K562 (cell line): ENCODE results near the gene KDM2B. TPM values are rescaled to one million over a fixed set of nuclear protein-coding genes. Genes with fewer than 3 reads are reported as not detected.

Source experiments
- ATAC-seq: fragments of 200-7000 bp; cut with Tn5 transposase; 3 replicates; pipeline ENCODE4 v1.9.1; 2020; ENCODE audit warnings: moderate library complexity
- BruUV-seq: library from RNA; stranded (reverse); fragments of 400-500 nt; replicated peaks from 2 replicates; lab custom pipeline; 2021; lab: Mats Ljungman, UMichigan
- CTCF ChIA-PET: fragments of 300-600 bp; formaldehyde crosslinking; extraction: SDS; loops from one replicate; lab custom pipeline; 2021; ENCODE audit warnings: low intra/inter-chr PET ratio; lab: Yijun Ruan, JAX
- POLR2A ChIA-PET: fragments of 300-600, 350-650 bp; sonication (Branson Sonifier 250); formaldehyde crosslinking; extraction: SDS; loops from one replicate; lab custom pipeline; 2021; ENCODE audit warnings: antibody characterized with exemption, inconsistent platforms; lab: Yijun Ruan, JAX
- DNase-seq, 4 experiments: peaks; one replicate each; pipeline versions ENCODE4 v3.0.0 to v3.0.0-alpha.2; 2011 to 2018; ENCODE audit warnings: low spot score in 3 of 4, mixed read lengths in 3 of 4; ENCODE audit errors: extremely low read depth in 1 of 4
- FAIRE-seq: peaks from 2 replicates; lab custom pipeline; 2011; peaks lifted over from hg19 to GRCh38; lab: Jason Lieb, UNC
- H2AFZ ChIP-seq: 2 replicates; pipeline ENCODE4 v1.6.0; 2011; ENCODE audit warnings: low read depth, low read length, control low read depth, inconsistent platforms
- H3K27ac ChIP-seq: fragments of 200-600 bp; 3 replicates; pipeline ENCODE4 v1.8.0; 2011; ENCODE audit warnings: low read depth, mild to moderate bottlenecking, control low read depth, inconsistent platforms, low read length, moderate library complexity, mixed read lengths; ENCODE audit errors: extremely low read depth
- H3K27me3 ChIP-seq, 2 experiments: fragments of 300-600 bp in 1 of 2; 2 replicates in 1 of 2; 3 replicates in 1 of 2; pipeline versions ENCODE4 v1.6.0 to v1.8.0; 2011; ENCODE audit warnings: inconsistent platforms in 2 of 2, low read length in 2 of 2, mild to moderate bottlenecking in 1 of 2, mixed read lengths in 1 of 2, moderate library complexity in 1 of 2; ENCODE audit not compliant: control insufficient read depth in 2 of 2, insufficient read depth in 2 of 2
- H3K36me3 ChIP-seq: fragments of 300-600 bp; 3 replicates; pipeline ENCODE4 v1.8.0; 2011; ENCODE audit warnings: mild to moderate bottlenecking, low read length, inconsistent platforms; ENCODE audit not compliant: control insufficient read depth, insufficient read depth
- H3K4me1 ChIP-seq, 2 experiments: fragments of 200-600 bp in 1 of 2; replicated peaks in 1 of 2; 2 replicates in 1 of 2; 3 replicates in 1 of 2; pipeline versions ENCODE4 v1.5.1 to v1.8.0; 2011; ENCODE audit warnings: inconsistent platforms in 2 of 2, low read length in 2 of 2, mild to moderate bottlenecking in 1 of 2, mixed read lengths in 1 of 2, moderate library complexity in 1 of 2; ENCODE audit not compliant: control insufficient read depth in 2 of 2, insufficient read depth in 2 of 2
- H3K4me2 ChIP-seq: 2 replicates; pipeline ENCODE4 v1.6.1; 2011; ENCODE audit warnings: low read length, control low read depth, inconsistent platforms, mixed read lengths; ENCODE audit not compliant: insufficient read depth
- H3K4me3 ChIP-seq: fragments of 200-600 bp; sonication (generic), shearing (Covaris generic); 2 replicates; pipeline ENCODE4 v1.5.1; 2016; ENCODE audit warnings: control low read depth, inconsistent platforms
- H3K79me2 ChIP-seq: fragments of 200-600 bp; 3 replicates; pipeline ENCODE4 v1.8.0; 2011; ENCODE audit warnings: low read length, inconsistent platforms; ENCODE audit not compliant: control insufficient read depth, insufficient read depth
- H3K9ac ChIP-seq, 2 experiments: 2 replicates each; pipeline versions ENCODE4 v1.6.0 to v1.6.1; 2011; ENCODE audit warnings: low read depth in 2 of 2, low read length in 2 of 2, control low read depth in 1 of 2, inconsistent platforms in 1 of 2, mild to moderate bottlenecking in 1 of 2, mixed read lengths in 1 of 2; ENCODE audit not compliant: insufficient read depth in 1 of 2
- H3K9me1 ChIP-seq: one replicate; pipeline ENCODE4 v1.6.0; 2011; ENCODE audit warnings: inconsistent platforms, mild to moderate bottlenecking, low read length, moderate library complexity; ENCODE audit not compliant: control insufficient read depth, insufficient read depth
- H3K9me3 ChIP-seq: replicated peaks from 2 replicates; pipeline ENCODE4 v1.5.1; 2011; ENCODE audit warnings: low read depth, low read length, inconsistent platforms; ENCODE audit not compliant: control insufficient read depth, insufficient read depth
- H4K20me1 ChIP-seq: replicated peaks from 2 replicates; pipeline ENCODE4 v1.6.1; 2011; ENCODE audit warnings: low read length, inconsistent platforms, mixed read lengths; ENCODE audit not compliant: control insufficient read depth, insufficient read depth
- C11orf30 ChIP-seq: fragments of 450-650 bp; IDR thresholded peaks from 2 replicates; pipeline ENCODE4 v1.6.1; 2016; ENCODE audit warnings: low read depth, mild to moderate bottlenecking
- MCM2 ChIP-seq: fragments of 450-650 bp; IDR thresholded peaks from 2 replicates; pipeline ENCODE4 v1.6.1; 2017; ENCODE audit warnings: low read depth, mild to moderate bottlenecking
- MED1 ChIP-seq: sonication (generic); formaldehyde crosslinking; IDR thresholded peaks from 2 replicates; pipeline ENCODE4 v1.8.1; 2023; ENCODE audit warnings: missing genetic modification reagents, borderline replicate concordance
- MXI1 ChIP-seq: IDR thresholded peaks from 2 replicates; pipeline ENCODE4 v1.6.1; 2011; ENCODE audit warnings: low read depth, mild to moderate bottlenecking, improper control_type of control experiment, low read length
- NFIX ChIP-seq: fragments of 250-450 bp; sonication (Bioruptor Pico); IDR thresholded peaks from 2 replicates; pipeline ENCODE4 v1.4.0; 2020; ENCODE audit warnings: low read depth, mild to moderate bottlenecking, moderate library complexity
- RBM17 ChIP-seq: fragments of 200-400 bp; formaldehyde crosslinking; IDR thresholded peaks from 2 replicates; pipeline ENCODE4 v1.6.1; 2017; ENCODE audit warnings: low read depth, mild to moderate bottlenecking, low read length, borderline replicate concordance
- SAFB ChIP-seq: fragments of 200-400 bp; formaldehyde crosslinking; IDR thresholded peaks from 2 replicates; pipeline ENCODE4 v1.6.1; 2017; ENCODE audit warnings: low read depth, low read length, borderline replicate concordance
- U2AF2 ChIP-seq: fragments of 200-400 bp; formaldehyde crosslinking; optimal IDR thresholded peaks from 2 replicates; pipeline ENCODE3; 2017; ENCODE audit warnings: low read depth, mild to moderate bottlenecking, low read length
- YY1 ChIP-seq, 3 experiments: IDR thresholded peaks; 2 replicates each; pipeline ENCODE4 v1.6.1; 2011; ENCODE audit warnings: low read length in 2 of 3, mild to moderate bottlenecking in 2 of 3, moderate library complexity in 2 of 3, borderline replicate concordance in 1 of 3, control low read depth in 1 of 3, low read depth in 1 of 3; ENCODE audit not compliant: insufficient read depth in 3 of 3, insufficient replicate concordance in 2 of 3, control insufficient read depth in 1 of 3, insufficient read length in 1 of 3; ENCODE audit errors: extremely low read depth in 1 of 3
- ZC3H8 ChIP-seq: fragments of 450-650 bp; IDR thresholded peaks from 2 replicates; pipeline ENCODE4 v1.6.1; 2017
- ZNF175 ChIP-seq: fragments of 200-800 bp; sonication (Bioruptor generic); IDR thresholded peaks from 2 replicates; pipeline ENCODE4 v1.6.1; 2016; ENCODE audit warnings: low read depth, mild to moderate bottlenecking, missing genetic modification characterization, missing compliant biosample characterization
- WGBS: fragments of 100-300 bp; shearing (Covaris generic); methylation state at CpG from one replicate; pipeline ENCODE4 v1.1.6; 2016; ENCODE audit warnings: low coverage, mixed read lengths; ENCODE audit not compliant: insufficient coverage; ENCODE audit errors: missing lambda C conversion rate; 5-methylcytosine and 5-hydroxymethylcytosine counted together
- in situ Hi-C: fragments of 300-500 bp; cut with MboI; formaldehyde crosslinking; loops from 4 replicates; pipeline ENCODE4 v1.15.0; 2018; ENCODE audit warnings: inconsistent platforms, mixed read lengths
- intact Hi-C: fragments of 100-400 bp; cut with micrococcal nuclease; formaldehyde crosslinking; loops from 2 replicates; pipeline ENCODE4 v1.14.2; 2022
- polyA plus RNA-seq, 8 experiments: library from polyadenylated mRNA; depleted of rRNA in 4 of 8; stranded (reverse) in 5 of 8; unstranded in 3 of 8; fragments of >200 nt; fragmentation: Nextera tagmentation in 2 of 8; fragmentation: Illumina TruSeq in 1 of 8; extraction: Ambion mirVana in 2 of 8; extraction: Trizol in 1 of 8; gene quantifications; 2 replicates each; pipeline versions ENCODE4 v1.2.1 to v1.2.3, GENCODE V29; 2011 to 2014; ENCODE audit warnings: inconsistent platforms in 1 of 8, missing spikeins in 1 of 8
- total RNA-seq, 7 experiments: library from RNA; depleted of rRNA in 6 of 7; stranded (reverse); fragments of >200 nt in 6 of 7; fragmentation: Illumina TruSeq in 2 of 7; extraction: Trizol in 2 of 7; gene quantifications; 2 replicates each; pipeline versions ENCODE4 v1.2.1 to v1.2.3, GENCODE V29; 2011 to 2021; ENCODE audit warnings: low replicate concordance in 1 of 7
- TF ChIP-seq, protein P1 (sequence below): fragments of 450-650 bp; IDR thresholded peaks from 2 replicates; pipeline ENCODE4 v1.6.1; 2016; ENCODE audit warnings: borderline replicate concordance
- TF ChIP-seq, protein P2 (sequence below): conservative IDR thresholded peaks from 2 replicates; pipeline ENCODE4 v1.6.1; 2011; ENCODE audit warnings: low read depth, mild to moderate bottlenecking, low read length; ENCODE audit not compliant: control insufficient read depth
- TF ChIP-seq, protein P3 (sequence below): fragments of 450-650 bp; IDR thresholded peaks from 2 replicates; pipeline ENCODE4 v1.6.1; 2016; ENCODE audit warnings: mild to moderate bottlenecking
- TF ChIP-seq, protein P4 (sequence below): fragments of 200-800 bp; sonication (Bioruptor generic); IDR thresholded peaks from 2 replicates; pipeline ENCODE4 v1.6.1; 2017; ENCODE audit warnings: missing genetic modification characterization, missing compliant biosample characterization

The KDM2B gene
- total and polyA plus RNA-seq, 9 of the 15 experiments (the other 6 are each of a cell fraction or from before 2014, with no cell fraction given): 7.4 to 50.5 (median 22.5) TPM

DNA sequence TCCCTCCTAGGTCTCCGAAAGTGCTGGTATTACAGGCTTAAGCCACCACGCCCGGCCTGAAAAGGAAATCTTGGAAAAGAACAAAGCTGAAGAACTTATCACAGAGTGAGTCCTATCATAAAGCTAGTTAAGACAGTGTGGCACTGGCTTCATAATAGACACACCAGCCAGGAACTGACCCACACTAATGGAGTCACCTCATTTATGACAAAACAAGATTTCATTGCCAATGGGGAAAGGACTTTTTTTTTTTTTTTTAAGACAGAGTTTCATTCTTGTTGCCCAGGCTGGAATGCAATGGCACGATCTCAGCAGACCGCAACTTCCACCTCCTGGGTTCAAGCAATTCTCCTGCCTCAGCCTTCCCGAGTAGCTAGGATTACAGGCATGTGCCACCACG is 15.7 kb downstream of the KDM2B start:
- Histone ChIP-seq H3K9me3 (no peaks in the 10 kb centered on the region), H3K27ac (no peak overlapping the region), H3K27me3 (no peaks in the 10 kb centered on the region), H3K9ac (no peak overlapping the region), H3K4me1 (peaks cover 0 to 9% of the 10 kb centered on the region in 2 experiments; a peak in 2 of 5 replicates), H3K36me3 (no peaks in the 10 kb centered on the region), H3K4me3 (no peak overlapping the region), H3K4me2 (no peak overlapping the region), H2AFZ (no peak overlapping the region), H3K79me2 (no peaks in the 10 kb centered on the region), H4K20me1 (no peaks in the 10 kb centered on the region), H3K9me1 (no peaks in the 10 kb centered on the region)
- in situ Hi-C loops: no loop called here
- WGBS: 77% methylated on average over 7 of the region's 7 CpGs
- BruUV-seq: no TSS peak
- no peak for DNase-seq
- CTCF ChIA-PET: no interaction called here
- intact Hi-C loops: no loop called here
- no peak for FAIRE-seq
- POLR2A ChIA-PET: interaction anchor here (0.6 to 0.7 kb wide), 2 partner anchors 12 to 1426 kb away, joined by 4 read pairs; no protein-coding TSS in a partner anchor
- no peak for ATAC-seq
- TF ChIP-seq YY1 (IDR thresholded peaks at IDR 0.05; ENCODE audit: borderline replicate concordance in 1 of 3, control insufficient read depth in 1 of 3, extremely low read depth in 1 of 3, insufficient read depth in 3 of 3, insufficient read length in 1 of 3, insufficient replicate concordance in 2 of 3, low read depth in 1 of 3, low read length in 2 of 3): no peak
- TF ChIP-seq MED1: no peak
- TF ChIP-seq U2AF2: no peak
- no peak for TF ChIP-seq MXI1
- TF ChIP-seq C11orf30: no peak
- TF ChIP-seq NFIX (CRISPR knock-in tag): no peak
- TF ChIP-seq, protein P1, sequence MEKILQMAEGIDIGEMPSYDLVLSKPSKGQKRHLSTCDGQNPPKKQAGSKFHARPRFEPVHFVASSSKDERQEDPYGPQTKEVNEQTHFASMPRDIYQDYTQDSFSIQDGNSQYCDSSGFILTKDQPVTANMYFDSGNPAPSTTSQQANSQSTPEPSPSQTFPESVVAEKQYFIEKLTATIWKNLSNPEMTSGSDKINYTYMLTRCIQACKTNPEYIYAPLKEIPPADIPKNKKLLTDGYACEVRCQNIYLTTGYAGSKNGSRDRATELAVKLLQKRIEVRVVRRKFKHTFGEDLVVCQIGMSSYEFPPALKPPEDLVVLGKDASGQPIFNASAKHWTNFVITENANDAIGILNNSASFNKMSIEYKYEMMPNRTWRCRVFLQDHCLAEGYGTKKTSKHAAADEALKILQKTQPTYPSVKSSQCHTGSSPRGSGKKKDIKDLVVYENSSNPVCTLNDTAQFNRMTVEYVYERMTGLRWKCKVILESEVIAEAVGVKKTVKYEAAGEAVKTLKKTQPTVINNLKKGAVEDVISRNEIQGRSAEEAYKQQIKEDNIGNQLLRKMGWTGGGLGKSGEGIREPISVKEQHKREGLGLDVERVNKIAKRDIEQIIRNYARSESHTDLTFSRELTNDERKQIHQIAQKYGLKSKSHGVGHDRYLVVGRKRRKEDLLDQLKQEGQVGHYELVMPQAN: no peak
- TF ChIP-seq, protein P2, sequence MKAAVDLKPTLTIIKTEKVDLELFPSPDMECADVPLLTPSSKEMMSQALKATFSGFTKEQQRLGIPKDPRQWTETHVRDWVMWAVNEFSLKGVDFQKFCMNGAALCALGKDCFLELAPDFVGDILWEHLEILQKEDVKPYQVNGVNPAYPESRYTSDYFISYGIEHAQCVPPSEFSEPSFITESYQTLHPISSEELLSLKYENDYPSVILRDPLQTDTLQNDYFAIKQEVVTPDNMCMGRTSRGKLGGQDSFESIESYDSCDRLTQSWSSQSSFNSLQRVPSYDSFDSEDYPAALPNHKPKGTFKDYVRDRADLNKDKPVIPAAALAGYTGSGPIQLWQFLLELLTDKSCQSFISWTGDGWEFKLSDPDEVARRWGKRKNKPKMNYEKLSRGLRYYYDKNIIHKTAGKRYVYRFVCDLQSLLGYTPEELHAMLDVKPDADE: no peak
- TF ChIP-seq, protein P3, sequence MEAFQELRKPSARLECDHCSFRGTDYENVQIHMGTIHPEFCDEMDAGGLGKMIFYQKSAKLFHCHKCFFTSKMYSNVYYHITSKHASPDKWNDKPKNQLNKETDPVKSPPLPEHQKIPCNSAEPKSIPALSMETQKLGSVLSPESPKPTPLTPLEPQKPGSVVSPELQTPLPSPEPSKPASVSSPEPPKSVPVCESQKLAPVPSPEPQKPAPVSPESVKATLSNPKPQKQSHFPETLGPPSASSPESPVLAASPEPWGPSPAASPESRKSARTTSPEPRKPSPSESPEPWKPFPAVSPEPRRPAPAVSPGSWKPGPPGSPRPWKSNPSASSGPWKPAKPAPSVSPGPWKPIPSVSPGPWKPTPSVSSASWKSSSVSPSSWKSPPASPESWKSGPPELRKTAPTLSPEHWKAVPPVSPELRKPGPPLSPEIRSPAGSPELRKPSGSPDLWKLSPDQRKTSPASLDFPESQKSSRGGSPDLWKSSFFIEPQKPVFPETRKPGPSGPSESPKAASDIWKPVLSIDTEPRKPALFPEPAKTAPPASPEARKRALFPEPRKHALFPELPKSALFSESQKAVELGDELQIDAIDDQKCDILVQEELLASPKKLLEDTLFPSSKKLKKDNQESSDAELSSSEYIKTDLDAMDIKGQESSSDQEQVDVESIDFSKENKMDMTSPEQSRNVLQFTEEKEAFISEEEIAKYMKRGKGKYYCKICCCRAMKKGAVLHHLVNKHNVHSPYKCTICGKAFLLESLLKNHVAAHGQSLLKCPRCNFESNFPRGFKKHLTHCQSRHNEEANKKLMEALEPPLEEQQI: no peak
- no peak for TF ChIP-seq MCM2
- TF ChIP-seq ZNF175 (CRISPR knock-in tag): no peak
- TF ChIP-seq, protein P4, sequence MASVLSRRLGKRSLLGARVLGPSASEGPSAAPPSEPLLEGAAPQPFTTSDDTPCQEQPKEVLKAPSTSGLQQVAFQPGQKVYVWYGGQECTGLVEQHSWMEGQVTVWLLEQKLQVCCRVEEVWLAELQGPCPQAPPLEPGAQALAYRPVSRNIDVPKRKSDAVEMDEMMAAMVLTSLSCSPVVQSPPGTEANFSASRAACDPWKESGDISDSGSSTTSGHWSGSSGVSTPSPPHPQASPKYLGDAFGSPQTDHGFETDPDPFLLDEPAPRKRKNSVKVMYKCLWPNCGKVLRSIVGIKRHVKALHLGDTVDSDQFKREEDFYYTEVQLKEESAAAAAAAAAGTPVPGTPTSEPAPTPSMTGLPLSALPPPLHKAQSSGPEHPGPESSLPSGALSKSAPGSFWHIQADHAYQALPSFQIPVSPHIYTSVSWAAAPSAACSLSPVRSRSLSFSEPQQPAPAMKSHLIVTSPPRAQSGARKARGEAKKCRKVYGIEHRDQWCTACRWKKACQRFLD: no peak
- TF ChIP-seq SAFB: no peak
- no peak for TF ChIP-seq RBM17
- no peak for TF ChIP-seq ZC3H8
